WTC11 (cell line): ENCODE data around the gene MYO9A. TPM values are rescaled to one million over a fixed set of nuclear protein-coding genes. Genes with fewer than 3 reads are reported as not detected.

Source experiments
- ATAC-seq: fragments of 200-7000 bp; cut with Tn5 transposase; 2 replicates; pipeline ENCODE4 v1.10.0; 2021; ENCODE audit warnings: mild to moderate bottlenecking, moderate library complexity
- CTCF ChIA-PET: fragments of 300-600 bp; sonication (Branson Sonifier 250); formaldehyde crosslinking; loops from one replicate; lab custom pipeline; 2021; ENCODE audit warnings: antibody characterized with exemption; lab: Charles Lee
- POLR2A ChIA-PET: fragments of 350-600 bp; sonication (Branson Sonifier 250); formaldehyde crosslinking; loops from one replicate; lab custom pipeline; 2021; ENCODE audit warnings: antibody characterized with exemption; lab: Charles Lee
- DNase-seq: peaks from one replicate; pipeline ENCODE4 v3.0.0; 2021; ENCODE audit warnings: low spot score
- H3K27ac Mint-ChIP-seq: 2 replicates; pipeline ENCODE4 v1.8.0; 2021; ENCODE audit warnings: mixed read lengths
- H3K27me3 Mint-ChIP-seq: 2 replicates; pipeline ENCODE4 v1.8.0; 2021; ENCODE audit warnings: low read depth, mild to moderate bottlenecking, moderate library complexity, mixed read lengths
- H3K36me3 Mint-ChIP-seq: 2 replicates; pipeline ENCODE4 v1.8.0; 2021; ENCODE audit warnings: mixed read lengths
- H3K4me1 Mint-ChIP-seq: 2 replicates; pipeline ENCODE4 v1.8.0; 2022; ENCODE audit warnings: mixed read lengths
- H3K4me3 Mint-ChIP-seq: 2 replicates; pipeline ENCODE4 v1.8.0; 2021; ENCODE audit warnings: mild to moderate bottlenecking, moderate library complexity, mixed read lengths
- H3K9me3 Mint-ChIP-seq: 2 replicates; pipeline ENCODE4 v1.8.0; 2021; ENCODE audit warnings: mixed read lengths
- CBFB ChIP-seq: sonication (generic); formaldehyde crosslinking; IDR thresholded peaks from 2 replicates; pipeline ENCODE4 v1.8.1; 2022; ENCODE audit warnings: mild to moderate bottlenecking, low read depth, missing genetic modification reagents
- CREB1 ChIP-seq: sonication (generic); formaldehyde crosslinking; IDR thresholded peaks from 2 replicates; pipeline ENCODE4 v1.8.0; 2023; ENCODE audit warnings: mild to moderate bottlenecking, missing genetic modification reagents
- IRF2 ChIP-seq: sonication (generic); formaldehyde crosslinking; IDR thresholded peaks from 2 replicates; pipeline ENCODE4 v1.8.0; 2022; ENCODE audit warnings: low read depth, missing genetic modification reagents, borderline replicate concordance
- MXD4 ChIP-seq: fragments of 250-450 bp; sonication (Bioruptor Pico); IDR thresholded peaks from 2 replicates; pipeline ENCODE4 v1.8.0; 2021; ENCODE audit warnings: mild to moderate bottlenecking, moderate library complexity, borderline replicate concordance
- NFYB ChIP-seq: sonication (generic); formaldehyde crosslinking; conservative IDR thresholded peaks from 2 replicates; pipeline ENCODE4 v1.8.0; 2022; ENCODE audit warnings: low read depth, missing genetic modification reagents
- PRRX2 ChIP-seq: fragments of 250-450 bp; sonication (Bioruptor Pico); IDR thresholded peaks from 2 replicates; pipeline ENCODE4 v1.8.0; 2021; ENCODE audit warnings: mild to moderate bottlenecking
- SP1 ChIP-seq: sonication (generic); formaldehyde crosslinking; conservative IDR thresholded peaks from 2 replicates; pipeline ENCODE4 v1.8.1; 2022; ENCODE audit warnings: missing genetic modification reagents
- ZNF396 ChIP-seq: fragments of 250-450 bp; sonication (Bioruptor Pico); IDR thresholded peaks from 2 replicates; pipeline ENCODE4 v1.8.0; 2021; ENCODE audit warnings: mild to moderate bottlenecking, moderate library complexity, borderline replicate concordance
- total RNA-seq: library from RNA; stranded (reverse); gene quantifications from 3 replicates; pipeline ENCODE4 v1.2.3, GENCODE V29; 2021
- TF ChIP-seq, protein P1 (sequence below): fragments of 200-600 bp; IDR thresholded peaks from 2 replicates; pipeline ENCODE4 v1.8.0; 2022; ENCODE audit warnings: antibody characterized with exemption
- TF ChIP-seq, protein P2 (sequence below): fragments of 250-450 bp; sonication (Bioruptor Pico); conservative IDR thresholded peaks from 2 replicates; pipeline ENCODE4 v1.9.0; 2021; ENCODE audit warnings: mild to moderate bottlenecking
- TF ChIP-seq, protein P3 (sequence below): sonication (generic); formaldehyde crosslinking; IDR thresholded peaks from 2 replicates; pipeline ENCODE4 v1.8.1; 2023; ENCODE audit warnings: mild to moderate bottlenecking, missing genetic modification reagents, borderline replicate concordance
- TF ChIP-seq, protein P4 (sequence below): sonication (generic); formaldehyde crosslinking; IDR thresholded peaks from 2 replicates; pipeline ENCODE4 v1.8.0; 2022; ENCODE audit warnings: mild to moderate bottlenecking, missing genetic modification reagents
- TF ChIP-seq, protein P5 (sequence below): fragments of 250-450 bp; sonication (Bioruptor Pico); IDR thresholded peaks from 2 replicates; pipeline ENCODE4 v1.9.0; 2021; ENCODE audit warnings: mild to moderate bottlenecking, borderline replicate concordance
- TF ChIP-seq, protein P6 (sequence below): sonication (generic); formaldehyde crosslinking; IDR thresholded peaks from 2 replicates; pipeline ENCODE4 v1.8.1; 2022; ENCODE audit warnings: low read depth, missing genetic modification reagents, borderline replicate concordance
- TF ChIP-seq, protein P7 (sequence below): fragments of 250-450 bp; sonication (Bioruptor Pico); IDR thresholded peaks from 2 replicates; pipeline ENCODE4 v1.9.0; 2021; ENCODE audit warnings: mild to moderate bottlenecking
- TF ChIP-seq, protein P8 (sequence below): sonication (generic); formaldehyde crosslinking; IDR thresholded peaks from 2 replicates; pipeline ENCODE4 v1.8.1; 2023; ENCODE audit warnings: mild to moderate bottlenecking, missing genetic modification reagents, moderate library complexity

Gene MYO9A
- total RNA-seq, 1 experiment from 2014 or later: 23.5 TPM

DNA sequence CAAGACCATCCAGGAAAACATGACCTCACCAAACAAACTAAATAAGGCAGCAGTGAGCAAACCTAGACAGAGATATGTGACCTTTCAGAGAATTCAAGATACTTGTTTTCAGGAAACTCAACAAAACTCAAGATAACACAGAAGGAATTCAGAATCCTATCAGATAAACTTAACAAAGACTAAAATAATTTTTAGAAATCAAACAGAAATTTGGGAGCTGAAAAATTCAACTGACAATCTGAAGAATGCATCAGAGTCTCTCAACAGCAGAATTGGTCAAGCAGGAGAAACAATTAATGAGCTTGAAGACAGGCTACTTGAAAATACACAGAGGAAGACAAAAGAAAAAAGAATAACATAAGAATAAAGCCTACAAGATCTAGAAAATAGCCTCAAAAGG lies 55.6 kb downstream of the MYO9A start (continued):
- TF ChIP-seq, protein P1, sequence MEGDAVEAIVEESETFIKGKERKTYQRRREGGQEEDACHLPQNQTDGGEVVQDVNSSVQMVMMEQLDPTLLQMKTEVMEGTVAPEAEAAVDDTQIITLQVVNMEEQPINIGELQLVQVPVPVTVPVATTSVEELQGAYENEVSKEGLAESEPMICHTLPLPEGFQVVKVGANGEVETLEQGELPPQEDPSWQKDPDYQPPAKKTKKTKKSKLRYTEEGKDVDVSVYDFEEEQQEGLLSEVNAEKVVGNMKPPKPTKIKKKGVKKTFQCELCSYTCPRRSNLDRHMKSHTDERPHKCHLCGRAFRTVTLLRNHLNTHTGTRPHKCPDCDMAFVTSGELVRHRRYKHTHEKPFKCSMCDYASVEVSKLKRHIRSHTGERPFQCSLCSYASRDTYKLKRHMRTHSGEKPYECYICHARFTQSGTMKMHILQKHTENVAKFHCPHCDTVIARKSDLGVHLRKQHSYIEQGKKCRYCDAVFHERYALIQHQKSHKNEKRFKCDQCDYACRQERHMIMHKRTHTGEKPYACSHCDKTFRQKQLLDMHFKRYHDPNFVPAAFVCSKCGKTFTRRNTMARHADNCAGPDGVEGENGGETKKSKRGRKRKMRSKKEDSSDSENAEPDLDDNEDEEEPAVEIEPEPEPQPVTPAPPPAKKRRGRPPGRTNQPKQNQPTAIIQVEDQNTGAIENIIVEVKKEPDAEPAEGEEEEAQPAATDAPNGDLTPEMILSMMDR: no peak
- TF ChIP-seq, protein P2, sequence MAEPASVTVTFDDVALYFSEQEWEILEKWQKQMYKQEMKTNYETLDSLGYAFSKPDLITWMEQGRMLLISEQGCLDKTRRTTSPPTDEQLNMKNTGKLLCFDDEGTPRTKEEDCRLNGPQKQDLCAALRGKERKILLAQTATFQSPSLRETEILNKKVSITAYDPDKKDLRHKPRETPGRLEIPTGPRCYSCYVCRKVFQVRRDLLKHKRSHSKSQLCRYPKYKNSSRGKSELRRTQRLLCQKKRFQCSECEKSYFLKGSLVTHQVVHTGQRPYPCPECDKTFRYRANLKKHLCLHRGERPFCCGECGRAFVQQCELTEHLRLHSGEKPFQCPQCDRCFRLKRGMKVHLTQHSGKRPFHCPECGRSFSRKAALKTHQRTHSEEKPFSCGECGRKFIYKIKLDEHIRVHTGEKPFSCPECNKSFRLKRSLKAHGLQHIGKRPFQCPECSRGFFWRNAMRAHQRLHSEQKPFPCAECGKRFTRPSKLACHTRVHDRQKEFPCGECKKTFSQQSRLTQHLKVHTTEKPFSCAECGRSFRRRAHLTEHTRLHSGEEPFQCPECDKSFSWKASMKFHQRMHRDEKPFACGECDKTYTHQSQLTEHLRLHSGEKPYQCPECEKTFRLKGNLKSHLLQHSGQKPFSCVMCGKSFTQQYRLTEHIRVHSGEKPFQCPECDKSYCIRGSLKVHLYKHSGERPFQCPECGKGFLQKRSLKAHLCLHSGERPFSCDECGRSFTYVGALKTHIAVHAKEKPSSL (CRISPR knock-in tag): no peak
- TF ChIP-seq, protein P3, sequence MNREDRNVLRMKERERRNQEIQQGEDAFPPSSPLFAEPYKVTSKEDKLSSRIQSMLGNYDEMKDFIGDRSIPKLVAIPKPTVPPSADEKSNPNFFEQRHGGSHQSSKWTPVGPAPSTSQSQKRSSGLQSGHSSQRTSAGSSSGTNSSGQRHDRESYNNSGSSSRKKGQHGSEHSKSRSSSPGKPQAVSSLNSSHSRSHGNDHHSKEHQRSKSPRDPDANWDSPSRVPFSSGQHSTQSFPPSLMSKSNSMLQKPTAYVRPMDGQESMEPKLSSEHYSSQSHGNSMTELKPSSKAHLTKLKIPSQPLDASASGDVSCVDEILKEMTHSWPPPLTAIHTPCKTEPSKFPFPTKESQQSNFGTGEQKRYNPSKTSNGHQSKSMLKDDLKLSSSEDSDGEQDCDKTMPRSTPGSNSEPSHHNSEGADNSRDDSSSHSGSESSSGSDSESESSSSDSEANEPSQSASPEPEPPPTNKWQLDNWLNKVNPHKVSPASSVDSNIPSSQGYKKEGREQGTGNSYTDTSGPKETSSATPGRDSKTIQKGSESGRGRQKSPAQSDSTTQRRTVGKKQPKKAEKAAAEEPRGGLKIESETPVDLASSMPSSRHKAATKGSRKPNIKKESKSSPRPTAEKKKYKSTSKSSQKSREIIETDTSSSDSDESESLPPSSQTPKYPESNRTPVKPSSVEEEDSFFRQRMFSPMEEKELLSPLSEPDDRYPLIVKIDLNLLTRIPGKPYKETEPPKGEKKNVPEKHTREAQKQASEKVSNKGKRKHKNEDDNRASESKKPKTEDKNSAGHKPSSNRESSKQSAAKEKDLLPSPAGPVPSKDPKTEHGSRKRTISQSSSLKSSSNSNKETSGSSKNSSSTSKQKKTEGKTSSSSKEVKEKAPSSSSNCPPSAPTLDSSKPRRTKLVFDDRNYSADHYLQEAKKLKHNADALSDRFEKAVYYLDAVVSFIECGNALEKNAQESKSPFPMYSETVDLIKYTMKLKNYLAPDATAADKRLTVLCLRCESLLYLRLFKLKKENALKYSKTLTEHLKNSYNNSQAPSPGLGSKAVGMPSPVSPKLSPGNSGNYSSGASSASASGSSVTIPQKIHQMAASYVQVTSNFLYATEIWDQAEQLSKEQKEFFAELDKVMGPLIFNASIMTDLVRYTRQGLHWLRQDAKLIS (CRISPR knock-in tag): no peak
- TF ChIP-seq MXD4 (CRISPR knock-in tag) (no peak), PRRX2 (CRISPR knock-in tag) (no peak), IRF2 (CRISPR knock-in tag) (no peak)
- TF ChIP-seq, protein P4, sequence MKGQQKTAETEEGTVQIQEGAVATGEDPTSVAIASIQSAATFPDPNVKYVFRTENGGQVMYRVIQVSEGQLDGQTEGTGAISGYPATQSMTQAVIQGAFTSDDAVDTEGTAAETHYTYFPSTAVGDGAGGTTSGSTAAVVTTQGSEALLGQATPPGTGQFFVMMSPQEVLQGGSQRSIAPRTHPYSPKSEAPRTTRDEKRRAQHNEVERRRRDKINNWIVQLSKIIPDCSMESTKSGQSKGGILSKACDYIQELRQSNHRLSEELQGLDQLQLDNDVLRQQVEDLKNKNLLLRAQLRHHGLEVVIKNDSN (CRISPR knock-in tag): no peak
- TF ChIP-seq, protein P5, sequence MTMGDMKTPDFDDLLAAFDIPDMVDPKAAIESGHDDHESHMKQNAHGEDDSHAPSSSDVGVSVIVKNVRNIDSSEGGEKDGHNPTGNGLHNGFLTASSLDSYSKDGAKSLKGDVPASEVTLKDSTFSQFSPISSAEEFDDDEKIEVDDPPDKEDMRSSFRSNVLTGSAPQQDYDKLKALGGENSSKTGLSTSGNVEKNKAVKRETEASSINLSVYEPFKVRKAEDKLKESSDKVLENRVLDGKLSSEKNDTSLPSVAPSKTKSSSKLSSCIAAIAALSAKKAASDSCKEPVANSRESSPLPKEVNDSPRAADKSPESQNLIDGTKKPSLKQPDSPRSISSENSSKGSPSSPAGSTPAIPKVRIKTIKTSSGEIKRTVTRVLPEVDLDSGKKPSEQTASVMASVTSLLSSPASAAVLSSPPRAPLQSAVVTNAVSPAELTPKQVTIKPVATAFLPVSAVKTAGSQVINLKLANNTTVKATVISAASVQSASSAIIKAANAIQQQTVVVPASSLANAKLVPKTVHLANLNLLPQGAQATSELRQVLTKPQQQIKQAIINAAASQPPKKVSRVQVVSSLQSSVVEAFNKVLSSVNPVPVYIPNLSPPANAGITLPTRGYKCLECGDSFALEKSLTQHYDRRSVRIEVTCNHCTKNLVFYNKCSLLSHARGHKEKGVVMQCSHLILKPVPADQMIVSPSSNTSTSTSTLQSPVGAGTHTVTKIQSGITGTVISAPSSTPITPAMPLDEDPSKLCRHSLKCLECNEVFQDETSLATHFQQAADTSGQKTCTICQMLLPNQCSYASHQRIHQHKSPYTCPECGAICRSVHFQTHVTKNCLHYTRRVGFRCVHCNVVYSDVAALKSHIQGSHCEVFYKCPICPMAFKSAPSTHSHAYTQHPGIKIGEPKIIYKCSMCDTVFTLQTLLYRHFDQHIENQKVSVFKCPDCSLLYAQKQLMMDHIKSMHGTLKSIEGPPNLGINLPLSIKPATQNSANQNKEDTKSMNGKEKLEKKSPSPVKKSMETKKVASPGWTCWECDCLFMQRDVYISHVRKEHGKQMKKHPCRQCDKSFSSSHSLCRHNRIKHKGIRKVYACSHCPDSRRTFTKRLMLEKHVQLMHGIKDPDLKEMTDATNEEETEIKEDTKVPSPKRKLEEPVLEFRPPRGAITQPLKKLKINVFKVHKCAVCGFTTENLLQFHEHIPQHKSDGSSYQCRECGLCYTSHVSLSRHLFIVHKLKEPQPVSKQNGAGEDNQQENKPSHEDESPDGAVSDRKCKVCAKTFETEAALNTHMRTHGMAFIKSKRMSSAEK: no peak

DNA sequence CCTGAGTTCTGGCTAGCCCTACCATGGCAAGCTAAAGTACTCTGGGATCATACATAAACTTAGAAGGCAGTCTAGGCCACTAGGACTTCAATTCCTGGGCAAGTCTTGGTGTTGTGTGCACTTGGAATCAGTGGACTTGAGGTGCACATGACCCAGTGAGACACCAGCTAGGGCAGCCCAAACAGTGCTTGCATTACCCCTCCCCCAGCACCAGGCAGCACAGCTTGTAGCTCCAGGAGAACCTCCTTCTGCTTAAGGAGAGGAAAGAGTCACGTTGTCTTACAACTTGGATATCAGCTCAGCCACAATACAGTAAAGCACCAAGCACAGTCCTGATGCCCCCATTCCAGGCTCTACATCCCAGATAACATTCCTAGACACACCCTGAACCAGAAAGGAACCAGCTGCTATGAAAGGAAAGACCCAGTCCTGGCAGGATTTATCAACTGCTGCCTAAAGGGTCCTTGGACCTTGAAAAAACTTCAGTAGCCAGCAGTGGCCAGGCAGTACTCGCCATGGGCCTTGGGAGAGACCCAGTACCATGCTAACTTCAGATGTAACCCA lies 57.2 kb downstream of the MYO9A start:
- DNase-seq (no peak), ATAC-seq (peak; percentile 48)
- no peaks in the 10 kb centered on the region for H3K36me3 Mint-ChIP-seq
- H3K27me3 Mint-ChIP-seq: no peaks in the 10 kb centered on the region
- no peak overlapping the region for H3K27ac Mint-ChIP-seq
- no peak overlapping the region for H3K4me3 Mint-ChIP-seq
- no peaks in the 10 kb centered on the region for H3K9me3 Mint-ChIP-seq
- H3K4me1 Mint-ChIP-seq: peaks cover 29% of the 10 kb centered on the region
- ChIA-PET POLR2A (no interaction called here), CTCF (interaction anchor here (0.9 to 1.1 kb wide), 2 partner anchors 57 to 95 kb away, joined by 3 read pairs; partner anchors contain the start of genes MYO9A and SENP8)
- TF ChIP-seq NFYB (no peak), ZNF396 (CRISPR knock-in tag) (no peak), CBFB (CRISPR knock-in tag) (no peak), SP1 (CRISPR knock-in tag) (no peak), CREB1 (CRISPR knock-in tag) (no peak)
- TF ChIP-seq, protein P6, sequence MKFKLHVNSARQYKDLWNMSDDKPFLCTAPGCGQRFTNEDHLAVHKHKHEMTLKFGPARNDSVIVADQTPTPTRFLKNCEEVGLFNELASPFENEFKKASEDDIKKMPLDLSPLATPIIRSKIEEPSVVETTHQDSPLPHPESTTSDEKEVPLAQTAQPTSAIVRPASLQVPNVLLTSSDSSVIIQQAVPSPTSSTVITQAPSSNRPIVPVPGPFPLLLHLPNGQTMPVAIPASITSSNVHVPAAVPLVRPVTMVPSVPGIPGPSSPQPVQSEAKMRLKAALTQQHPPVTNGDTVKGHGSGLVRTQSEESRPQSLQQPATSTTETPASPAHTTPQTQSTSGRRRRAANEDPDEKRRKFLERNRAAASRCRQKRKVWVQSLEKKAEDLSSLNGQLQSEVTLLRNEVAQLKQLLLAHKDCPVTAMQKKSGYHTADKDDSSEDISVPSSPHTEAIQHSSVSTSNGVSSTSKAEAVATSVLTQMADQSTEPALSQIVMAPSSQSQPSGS (CRISPR knock-in tag): no peak
- TF ChIP-seq, protein P7, sequence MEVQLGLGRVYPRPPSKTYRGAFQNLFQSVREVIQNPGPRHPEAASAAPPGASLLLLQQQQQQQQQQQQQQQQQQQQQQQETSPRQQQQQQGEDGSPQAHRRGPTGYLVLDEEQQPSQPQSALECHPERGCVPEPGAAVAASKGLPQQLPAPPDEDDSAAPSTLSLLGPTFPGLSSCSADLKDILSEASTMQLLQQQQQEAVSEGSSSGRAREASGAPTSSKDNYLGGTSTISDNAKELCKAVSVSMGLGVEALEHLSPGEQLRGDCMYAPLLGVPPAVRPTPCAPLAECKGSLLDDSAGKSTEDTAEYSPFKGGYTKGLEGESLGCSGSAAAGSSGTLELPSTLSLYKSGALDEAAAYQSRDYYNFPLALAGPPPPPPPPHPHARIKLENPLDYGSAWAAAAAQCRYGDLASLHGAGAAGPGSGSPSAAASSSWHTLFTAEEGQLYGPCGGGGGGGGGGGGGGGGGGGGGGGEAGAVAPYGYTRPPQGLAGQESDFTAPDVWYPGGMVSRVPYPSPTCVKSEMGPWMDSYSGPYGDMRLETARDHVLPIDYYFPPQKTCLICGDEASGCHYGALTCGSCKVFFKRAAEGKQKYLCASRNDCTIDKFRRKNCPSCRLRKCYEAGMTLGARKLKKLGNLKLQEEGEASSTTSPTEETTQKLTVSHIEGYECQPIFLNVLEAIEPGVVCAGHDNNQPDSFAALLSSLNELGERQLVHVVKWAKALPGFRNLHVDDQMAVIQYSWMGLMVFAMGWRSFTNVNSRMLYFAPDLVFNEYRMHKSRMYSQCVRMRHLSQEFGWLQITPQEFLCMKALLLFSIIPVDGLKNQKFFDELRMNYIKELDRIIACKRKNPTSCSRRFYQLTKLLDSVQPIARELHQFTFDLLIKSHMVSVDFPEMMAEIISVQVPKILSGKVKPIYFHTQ: no peak
- TF ChIP-seq, protein P8, sequence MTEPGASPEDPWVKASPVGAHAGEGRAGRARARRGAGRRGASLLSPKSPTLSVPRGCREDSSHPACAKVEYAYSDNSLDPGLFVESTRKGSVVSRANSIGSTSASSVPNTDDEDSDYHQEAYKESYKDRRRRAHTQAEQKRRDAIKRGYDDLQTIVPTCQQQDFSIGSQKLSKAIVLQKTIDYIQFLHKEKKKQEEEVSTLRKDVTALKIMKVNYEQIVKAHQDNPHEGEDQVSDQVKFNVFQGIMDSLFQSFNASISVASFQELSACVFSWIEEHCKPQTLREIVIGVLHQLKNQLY: no peak
